ENCODE data around the gene CD180. TPM values are rescaled to one million over a fixed set of nuclear protein-coding genes. Genes with fewer than 3 reads are reported as not detected.

The CD180 gene
- total RNA-seq, 1 experiment from 2014 or later = not detected

DNA sequence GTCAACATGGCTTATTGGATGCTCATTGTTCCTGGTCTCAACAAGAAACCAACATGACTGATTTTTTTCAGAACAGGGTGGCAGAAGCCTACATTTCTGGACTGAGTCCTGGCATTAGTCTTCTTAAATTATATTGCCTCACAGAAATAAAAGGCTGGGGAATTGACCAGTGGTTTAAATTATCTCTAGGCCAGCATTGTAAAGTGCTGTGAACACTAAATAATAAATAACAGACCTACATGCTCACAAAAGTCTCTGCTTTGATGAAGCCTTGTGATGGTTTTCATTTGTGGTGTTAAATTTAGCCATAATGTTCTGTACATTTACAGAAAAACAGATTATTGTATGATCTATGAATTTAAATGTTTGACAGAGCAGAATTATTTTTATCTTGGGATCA, 44.7 kb upstream of the CD180 start:
- in situ Hi-C loops (cut with HindIII; ENCODE audit: low pct_unique_long_range_greater_than_20kb, low sequenced_read_pairs) = no loop called here
- intact Hi-C loops (cut with micrococcal nuclease; ENCODE audit: unreplicated experiment) = no loop called here
- Histone ChIP-seq H3K27me3 (ENCODE audit: control insufficient read depth, insufficient read depth, low read length) (no peaks in the 10 kb centered on the region), H3K36me3 (ENCODE audit: control insufficient read depth, insufficient read depth, low read length) (no peaks in the 10 kb centered on the region), H3K4me3 (ENCODE audit: low read depth in 2 of 2, low read length in 2 of 2) (no peak overlapping the region), H3K9me3 (ENCODE audit: control insufficient read depth, insufficient read depth, low read depth, low read length) (no peaks in the 10 kb centered on the region), H3K27ac (ENCODE audit: low read length) (no peak overlapping the region), H3K4me1 (ENCODE audit: control insufficient read depth, insufficient read depth, low read length) (no peaks in the 10 kb centered on the region)
- CTCF ChIA-PET = no interaction called here
- POLR2A ChIA-PET = no interaction called here
- TF ChIP-seq, protein P1, sequence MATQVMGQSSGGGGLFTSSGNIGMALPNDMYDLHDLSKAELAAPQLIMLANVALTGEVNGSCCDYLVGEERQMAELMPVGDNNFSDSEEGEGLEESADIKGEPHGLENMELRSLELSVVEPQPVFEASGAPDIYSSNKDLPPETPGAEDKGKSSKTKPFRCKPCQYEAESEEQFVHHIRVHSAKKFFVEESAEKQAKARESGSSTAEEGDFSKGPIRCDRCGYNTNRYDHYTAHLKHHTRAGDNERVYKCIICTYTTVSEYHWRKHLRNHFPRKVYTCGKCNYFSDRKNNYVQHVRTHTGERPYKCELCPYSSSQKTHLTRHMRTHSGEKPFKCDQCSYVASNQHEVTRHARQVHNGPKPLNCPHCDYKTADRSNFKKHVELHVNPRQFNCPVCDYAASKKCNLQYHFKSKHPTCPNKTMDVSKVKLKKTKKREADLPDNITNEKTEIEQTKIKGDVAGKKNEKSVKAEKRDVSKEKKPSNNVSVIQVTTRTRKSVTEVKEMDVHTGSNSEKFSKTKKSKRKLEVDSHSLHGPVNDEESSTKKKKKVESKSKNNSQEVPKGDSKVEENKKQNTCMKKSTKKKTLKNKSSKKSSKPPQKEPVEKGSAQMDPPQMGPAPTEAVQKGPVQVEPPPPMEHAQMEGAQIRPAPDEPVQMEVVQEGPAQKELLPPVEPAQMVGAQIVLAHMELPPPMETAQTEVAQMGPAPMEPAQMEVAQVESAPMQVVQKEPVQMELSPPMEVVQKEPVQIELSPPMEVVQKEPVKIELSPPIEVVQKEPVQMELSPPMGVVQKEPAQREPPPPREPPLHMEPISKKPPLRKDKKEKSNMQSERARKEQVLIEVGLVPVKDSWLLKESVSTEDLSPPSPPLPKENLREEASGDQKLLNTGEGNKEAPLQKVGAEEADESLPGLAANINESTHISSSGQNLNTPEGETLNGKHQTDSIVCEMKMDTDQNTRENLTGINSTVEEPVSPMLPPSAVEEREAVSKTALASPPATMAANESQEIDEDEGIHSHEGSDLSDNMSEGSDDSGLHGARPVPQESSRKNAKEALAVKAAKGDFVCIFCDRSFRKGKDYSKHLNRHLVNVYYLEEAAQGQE (IDR thresholded peaks at IDR 0.05; ENCODE audit: insufficient read depth in 1 of 2, low read depth in 2 of 2, low read length in 1 of 2) = no peak
- TF ChIP-seq, protein P2, sequence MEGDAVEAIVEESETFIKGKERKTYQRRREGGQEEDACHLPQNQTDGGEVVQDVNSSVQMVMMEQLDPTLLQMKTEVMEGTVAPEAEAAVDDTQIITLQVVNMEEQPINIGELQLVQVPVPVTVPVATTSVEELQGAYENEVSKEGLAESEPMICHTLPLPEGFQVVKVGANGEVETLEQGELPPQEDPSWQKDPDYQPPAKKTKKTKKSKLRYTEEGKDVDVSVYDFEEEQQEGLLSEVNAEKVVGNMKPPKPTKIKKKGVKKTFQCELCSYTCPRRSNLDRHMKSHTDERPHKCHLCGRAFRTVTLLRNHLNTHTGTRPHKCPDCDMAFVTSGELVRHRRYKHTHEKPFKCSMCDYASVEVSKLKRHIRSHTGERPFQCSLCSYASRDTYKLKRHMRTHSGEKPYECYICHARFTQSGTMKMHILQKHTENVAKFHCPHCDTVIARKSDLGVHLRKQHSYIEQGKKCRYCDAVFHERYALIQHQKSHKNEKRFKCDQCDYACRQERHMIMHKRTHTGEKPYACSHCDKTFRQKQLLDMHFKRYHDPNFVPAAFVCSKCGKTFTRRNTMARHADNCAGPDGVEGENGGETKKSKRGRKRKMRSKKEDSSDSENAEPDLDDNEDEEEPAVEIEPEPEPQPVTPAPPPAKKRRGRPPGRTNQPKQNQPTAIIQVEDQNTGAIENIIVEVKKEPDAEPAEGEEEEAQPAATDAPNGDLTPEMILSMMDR (IDR thresholded peaks at IDR 0.05) = no peak
- no peak for TF ChIP-seq POLR2AphosphoS5 (IDR thresholded peaks at IDR 0.05; ENCODE audit: low read depth, low read length)
- no peak for TF ChIP-seq SIN3A (IDR thresholded peaks at IDR 0.05; ENCODE audit: borderline replicate concordance, insufficient read depth, low read depth, low read length)
- TF ChIP-seq TCF7L2 (IDR thresholded peaks at IDR 0.05; ENCODE audit: low read depth, low read length) = no peak
- DNase-seq (ENCODE audit: low read depth, low spot score) = no peak
- no peak for ATAC-seq
- BruUV-seq (replicated peaks) = no TSS peak

DNA sequence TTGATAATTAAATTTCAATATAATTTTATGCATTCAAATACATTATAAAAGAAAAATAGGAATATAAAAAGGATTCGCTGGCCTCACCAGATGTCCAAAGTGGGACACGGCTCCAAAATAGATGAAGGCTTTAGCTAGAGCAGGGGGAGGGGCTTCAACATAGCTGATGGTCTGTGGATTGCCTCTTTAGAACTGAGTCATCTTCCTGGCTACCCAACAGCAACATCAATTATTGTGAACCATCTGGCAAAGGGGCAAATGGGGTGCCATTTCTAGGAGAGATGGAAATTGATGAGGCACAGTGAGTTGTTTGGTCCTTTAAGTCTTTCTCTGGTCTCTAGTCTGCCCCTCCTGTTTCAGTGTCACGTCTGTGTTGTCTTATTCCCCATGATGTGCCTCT, 44.2 kb upstream of the CD180 start:
- H3K4me3 ChIP-seq (ENCODE audit: low read depth in 2 of 2, low read length in 2 of 2) = no peak overlapping the region
- in situ Hi-C loops (cut with HindIII; ENCODE audit: low pct_unique_long_range_greater_than_20kb, low sequenced_read_pairs) (no loop called here), intact Hi-C loops (cut with micrococcal nuclease; ENCODE audit: unreplicated experiment) (no loop called here)
- H3K9me3 ChIP-seq (ENCODE audit: control insufficient read depth, insufficient read depth, low read depth, low read length) = no peaks in the 10 kb centered on the region
- no peaks in the 10 kb centered on the region for H3K27me3 ChIP-seq (ENCODE audit: control insufficient read depth, insufficient read depth, low read length)
- no peaks in the 10 kb centered on the region for H3K4me1 ChIP-seq (ENCODE audit: control insufficient read depth, insufficient read depth, low read length)
- no TSS peak for BruUV-seq (replicated peaks)
- no peak overlapping the region for H3K27ac ChIP-seq (ENCODE audit: low read length)
- TF ChIP-seq, protein P2 (IDR thresholded peaks at IDR 0.05) = no peak
- TF ChIP-seq SIN3A (IDR thresholded peaks at IDR 0.05; ENCODE audit: borderline replicate concordance, insufficient read depth, low read depth, low read length) (no peak), POLR2AphosphoS5 (IDR thresholded peaks at IDR 0.05; ENCODE audit: low read depth, low read length) (no peak)
- no peak for ATAC-seq
- no peaks in the 10 kb centered on the region for H3K36me3 ChIP-seq (ENCODE audit: control insufficient read depth, insufficient read depth, low read length)
- ChIA-PET CTCF (no interaction called here), POLR2A (no interaction called here)
- no peak for DNase-seq (ENCODE audit: low read depth, low spot score)
